Stimulated activated CD4-positive, alpha-beta T cell treated with anti-CD3 and anti-CD28 coated beads, TNF-alpha, amount 100 ng/mL, for 4 hours (primary cell): ENCODE results near the gene CCL1.
"Not testable (repeated sequence)": the region's sequence is repeated elsewhere in the genome, so short reads cannot be mapped to it uniquely, and the experiment has no call there.

Experiments used
- DNase-seq, 3 experiments: peaks; one replicate each; pipeline ENCODE4 v3.0.0-alpha.2; 2020; ENCODE audit warnings: low read depth in 3 of 3

CCL1 gene

GRCh38 chr17:34360601-34361270, 2.3 kb downstream of the CCL1 start:
- no peak for DNase-seq

GRCh38 chr17:34358631-34359030, 4.4 kb downstream of the CCL1 start:
- DNase-seq = no peak

GRCh38 chr17:34357398-34357797, 5.6 kb downstream of the CCL1 start:
- no peak for DNase-seq

- no peak for DNase-seq
Observed at GRCh38 chr17:34356194-34356593, 6.8 kb downstream of the CCL1 start, which contains the start of gene CCL13. CCL13 (plus strand) TSS chr17:34356480; CDS start chr17:34356527, 47 bp downstream.

- no peak for DNase-seq
Observed at GRCh38 chr17:34354637-34355036, 8.4 kb downstream of the CCL1 start.

GRCh38 chr17:34352191-34352590, 10.8 kb downstream of the CCL1 start:
- DNase-seq = no peak

- DNase-seq = no peak
Observed at GRCh38 chr17:34351096-34351495, 11.9 kb downstream of the CCL1 start.

GRCh38 chr17:34349751-34350150, 13.3 kb downstream of the CCL1 start:
- DNase-seq = no peak

- DNase-seq = no peak
Observed at GRCh38 chr17:34347063-34347462, 16.0 kb downstream of the CCL1 start.

- DNase-seq = no peak
Observed at GRCh38 chr17:34341916-34342315, 21.1 kb downstream of the CCL1 start.

GRCh38 chr17:34339138-34339770, 23.8 kb downstream of the CCL1 start:
- no peak for DNase-seq

- DNase-seq = no peak
Observed at GRCh38 chr17:34337701-34338100, 25.3 kb downstream of the CCL1 start.

GRCh38 chr17:34327580-34327979, 35.5 kb downstream of the CCL1 start:
- DNase-seq = not testable (repeated sequence)

- DNase-seq = no peak
Observed at GRCh38 chr17:34321964-34322363, 41.1 kb downstream of the CCL1 start.

GRCh38 chr17:34319039-34319483, 44.0 kb downstream of the CCL1 start, which contains the start of gene CCL8:
CCL8 (plus strand) TSS chr17:34319435; CDS start chr17:34319502, 67 bp downstream.
- no peak for DNase-seq

GRCh38 chr17:34318474-34318873, 44.6 kb downstream of the CCL1 start:
- DNase-seq = no peak

GRCh38 chr17:34314279-34314678, 48.8 kb downstream of the CCL1 start:
- no peak for DNase-seq

GRCh38 chr17:34313164-34313563, 49.9 kb downstream of the CCL1 start:
- DNase-seq = no peak

GRCh38 chr17:34312080-34312479, 51.0 kb downstream of the CCL1 start:
- no peak for DNase-seq

- DNase-seq = no peak
Observed at GRCh38 chr17:34311291-34311690, 51.7 kb downstream of the CCL1 start.
